Measurements from ENCODE around the gene NUCB1. TPM values are rescaled to one million over a fixed set of nuclear protein-coding genes. Genes with fewer than 3 reads are reported as not detected.
"Not testable (repeated sequence)": the region's sequence is repeated elsewhere in the genome, so short reads cannot be mapped to it uniquely, and the experiment has no call there.

Gene NUCB1
- total RNA-seq, 4 donors from 2014 or later: 154 to 506 (median 444) TPM

DNA sequence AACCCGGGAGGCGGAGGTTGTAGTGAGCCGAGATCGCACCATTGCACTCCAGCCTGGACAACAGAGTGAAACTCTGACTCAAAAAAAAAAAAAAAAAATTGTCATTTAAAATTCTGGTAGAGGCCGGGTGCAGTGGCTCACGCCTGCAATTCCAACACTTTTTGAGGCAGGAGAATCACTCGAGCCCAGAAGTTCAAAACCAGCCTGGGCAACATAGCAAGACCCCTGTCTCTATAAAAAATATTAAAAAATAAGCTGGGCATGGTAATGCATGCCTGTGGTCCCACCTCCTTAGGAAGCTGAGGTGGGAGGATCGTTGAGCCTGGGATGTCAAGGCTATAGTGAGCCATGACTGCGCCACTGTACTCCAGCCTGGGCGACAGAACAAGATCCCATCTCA lies 6.2 kb downstream of the NUCB1 start:
- Histone ChIP-seq H3K9me3 (no peaks in the 10 kb centered on the region), H3K4me3 (no peak overlapping the region), H3K27me3 (no peaks in the 10 kb centered on the region), H3K36me3 (peaks cover 0 to 71% (median 0%) of the 10 kb centered on the region in 3 donors), H3K4me1 (peaks cover 0 to 8% (median 1%) of the 10 kb centered on the region in 4 donors), H3K27ac (no peak overlapping the region)
- no peak for DNase-seq
- TF ChIP-seq, protein P1, sequence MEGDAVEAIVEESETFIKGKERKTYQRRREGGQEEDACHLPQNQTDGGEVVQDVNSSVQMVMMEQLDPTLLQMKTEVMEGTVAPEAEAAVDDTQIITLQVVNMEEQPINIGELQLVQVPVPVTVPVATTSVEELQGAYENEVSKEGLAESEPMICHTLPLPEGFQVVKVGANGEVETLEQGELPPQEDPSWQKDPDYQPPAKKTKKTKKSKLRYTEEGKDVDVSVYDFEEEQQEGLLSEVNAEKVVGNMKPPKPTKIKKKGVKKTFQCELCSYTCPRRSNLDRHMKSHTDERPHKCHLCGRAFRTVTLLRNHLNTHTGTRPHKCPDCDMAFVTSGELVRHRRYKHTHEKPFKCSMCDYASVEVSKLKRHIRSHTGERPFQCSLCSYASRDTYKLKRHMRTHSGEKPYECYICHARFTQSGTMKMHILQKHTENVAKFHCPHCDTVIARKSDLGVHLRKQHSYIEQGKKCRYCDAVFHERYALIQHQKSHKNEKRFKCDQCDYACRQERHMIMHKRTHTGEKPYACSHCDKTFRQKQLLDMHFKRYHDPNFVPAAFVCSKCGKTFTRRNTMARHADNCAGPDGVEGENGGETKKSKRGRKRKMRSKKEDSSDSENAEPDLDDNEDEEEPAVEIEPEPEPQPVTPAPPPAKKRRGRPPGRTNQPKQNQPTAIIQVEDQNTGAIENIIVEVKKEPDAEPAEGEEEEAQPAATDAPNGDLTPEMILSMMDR (IDR thresholded peaks at IDR 0.05): no peak
- TF ChIP-seq POLR2A (IDR thresholded peaks at IDR 0.05): no peak

DNA sequence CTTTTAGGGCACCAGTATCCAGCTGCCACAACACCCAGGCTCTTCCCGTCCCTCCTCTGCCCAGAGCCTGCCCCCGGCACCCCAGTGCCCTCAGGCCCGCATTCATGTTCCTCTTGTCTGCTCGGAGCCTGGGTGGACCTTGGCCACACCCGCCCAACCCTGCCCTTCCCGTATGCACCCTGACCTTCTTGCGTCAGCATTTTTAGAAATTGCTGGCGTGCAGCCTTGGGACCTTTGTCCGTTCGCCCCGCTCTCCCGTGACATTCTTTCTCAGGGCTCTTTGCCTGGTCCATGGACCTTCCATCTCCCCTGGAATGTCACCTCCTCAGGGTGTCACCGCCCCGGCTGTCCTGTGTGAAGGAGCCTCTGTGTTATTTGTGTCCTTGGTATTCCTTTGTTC lies 7.6 kb downstream of the NUCB1 start:
- H3K4me1 ChIP-seq: peaks cover 0 to 3% (median 0%) of the 10 kb centered on the region in 4 donors
- peak overlapping the region in 3 of 4 donors; percentile 32 to 88 (median 72) for H3K27ac ChIP-seq
- DNase-seq: peak in 2 of 3 donors; percentile 85 to 91
- H3K4me3 ChIP-seq: no peak overlapping the region
- TF ChIP-seq POLR2A (IDR thresholded peaks at IDR 0.05): peak; percentile 33 to 62
- TF ChIP-seq, protein P1 (IDR thresholded peaks at IDR 0.05): no peak
- H3K9me3 ChIP-seq: no peaks in the 10 kb centered on the region
- no peaks in the 10 kb centered on the region for H3K27me3 ChIP-seq
- peaks cover 0 to 84% (median 0%) of the 10 kb centered on the region in 3 donors for H3K36me3 ChIP-seq

DNA sequence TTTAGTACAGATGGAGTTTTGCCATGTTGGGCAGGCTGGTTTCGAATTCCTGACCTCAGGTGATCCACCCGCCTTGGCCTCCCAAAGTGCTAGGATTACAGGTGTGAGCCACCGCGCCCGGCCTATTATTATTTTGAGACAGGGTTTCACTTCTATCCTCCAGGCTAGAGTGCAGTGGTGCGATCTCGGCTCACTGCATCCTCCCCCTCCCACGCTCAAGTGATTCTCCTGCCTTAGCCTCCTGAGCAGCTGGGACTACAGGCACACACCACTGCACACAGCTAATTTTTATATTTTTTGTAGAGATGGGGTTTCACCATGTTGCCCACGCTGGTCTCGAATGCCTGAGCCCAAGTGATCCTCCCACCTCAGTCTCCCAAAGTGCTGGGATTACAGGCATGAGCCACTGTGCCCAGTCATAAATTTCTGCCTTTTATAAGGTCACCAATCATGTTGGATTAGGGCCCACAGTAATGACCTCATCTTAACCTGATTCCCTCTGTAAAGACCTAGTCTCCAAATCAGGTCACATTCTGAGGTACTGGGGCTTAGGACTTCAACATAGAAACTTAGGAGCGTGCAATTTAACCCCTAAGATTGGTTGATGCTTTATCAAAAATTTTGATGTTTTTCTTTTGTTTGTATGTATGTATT lies 9.4 kb downstream of the NUCB1 start:
- H3K4me3 ChIP-seq, DNase-seq, H3K4me1 ChIP-seq, H3K27ac ChIP-seq, H3K27me3 ChIP-seq, H3K9me3 ChIP-seq: not testable (repeated sequence)
- H3K36me3 ChIP-seq: peaks cover 0 to 96% (median 0%) of the 10 kb centered on the region in 3 donors

DNA sequence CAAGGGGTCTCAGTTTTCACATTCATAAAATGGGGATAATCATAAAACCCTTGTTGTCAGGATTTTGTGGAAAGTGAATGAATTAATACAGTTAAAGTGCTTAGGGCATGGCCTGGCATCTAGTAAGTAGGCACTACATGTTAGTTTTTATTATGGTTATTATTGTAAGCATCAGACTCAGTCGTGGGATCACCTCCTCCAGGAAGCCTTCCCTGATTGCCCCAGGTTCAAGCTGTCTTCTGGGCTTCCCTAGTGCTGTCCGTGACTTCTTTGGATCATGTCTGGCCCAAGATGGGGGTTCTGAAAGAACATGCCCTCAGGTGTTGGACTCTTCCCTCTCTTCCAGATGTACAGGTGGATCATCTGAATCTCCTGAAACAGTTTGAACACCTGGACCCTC lies 10.7 kb downstream of the NUCB1 start:
- TF ChIP-seq, protein P1 (IDR thresholded peaks at IDR 0.05): no peak
- no peak for TF ChIP-seq POLR2A (IDR thresholded peaks at IDR 0.05)
- no peaks in the 10 kb centered on the region for H3K27me3 ChIP-seq
- peaks cover 0 to 96% (median 0%) of the 10 kb centered on the region in 3 donors for H3K36me3 ChIP-seq
- no peaks in the 10 kb centered on the region for H3K9me3 ChIP-seq
- H3K4me3 ChIP-seq: no peak overlapping the region
- peaks cover 0 to 3% (median 0%) of the 10 kb centered on the region in 4 donors for H3K4me1 ChIP-seq
- DNase-seq: no peak
- no peak overlapping the region for H3K27ac ChIP-seq

DNA sequence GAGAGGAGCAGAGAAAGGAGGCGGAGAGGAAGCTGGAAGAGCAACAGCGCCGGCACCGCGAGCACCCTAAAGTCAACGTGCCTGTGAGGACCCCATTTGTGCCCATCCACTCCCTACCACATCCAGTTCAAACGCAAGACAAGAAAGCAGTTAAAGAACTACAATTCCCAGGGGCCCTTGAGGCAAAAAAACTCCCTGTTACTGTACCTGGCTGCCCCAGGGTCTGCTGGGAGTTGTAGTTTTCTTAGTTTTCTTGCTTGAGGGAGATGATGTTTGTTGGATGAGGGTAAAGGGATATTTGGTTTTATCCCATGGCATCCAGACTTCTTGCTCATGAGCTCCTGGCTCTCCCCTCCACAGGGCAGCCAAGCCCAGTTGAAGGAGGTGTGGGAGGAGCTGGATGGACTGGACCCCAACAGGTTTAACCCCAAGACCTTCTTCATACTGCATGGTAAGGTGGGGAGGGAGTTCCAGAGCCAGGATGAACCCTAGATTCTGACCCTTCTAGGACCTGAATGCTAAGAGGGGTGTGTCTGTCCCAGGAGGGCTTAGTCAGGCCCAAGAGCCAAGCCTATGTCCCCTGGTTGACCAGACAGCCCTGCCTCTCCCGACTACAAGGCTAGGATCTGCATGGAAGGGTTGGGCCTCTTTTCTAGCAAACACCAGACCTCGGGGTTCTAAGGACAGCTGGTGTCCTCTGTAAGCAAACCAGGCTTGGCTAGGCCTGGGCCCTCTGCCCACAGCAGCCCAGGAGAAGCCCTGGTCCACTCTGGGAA lies 13.2 kb downstream of the NUCB1 start:
- Histone ChIP-seq H3K36me3 (peaks cover 0 to 98% (median 0%) of the 10 kb centered on the region in 3 donors), H3K9me3 (no peaks in the 10 kb centered on the region), H3K27ac (no peak overlapping the region)

More for the DNA sequence above, 13.2 kb downstream of the NUCB1 start:
- Histone ChIP-seq H3K27me3 (no peaks in the 10 kb centered on the region), H3K4me3 (no peak overlapping the region), H3K4me1 (no peaks in the 10 kb centered on the region)
- no peak for TF ChIP-seq POLR2A (IDR thresholded peaks at IDR 0.05)
- TF ChIP-seq, protein P1 (IDR thresholded peaks at IDR 0.05): no peak
- no peak for DNase-seq

Data from Peyer's patch (tissue), 4 donors.